Measurements from ENCODE around the gene FKBP6. TPM values are rescaled to one million over a fixed set of nuclear protein-coding genes. Genes with fewer than 3 reads are reported as not detected.
"Not testable (repeated sequence)": the region's sequence is repeated elsewhere in the genome, so short reads cannot be mapped to it uniquely, and the experiment has no call there.

The FKBP6 gene
- total RNA-seq, 1 experiment from 2014 or later, result 0.11 TPM

DNA sequence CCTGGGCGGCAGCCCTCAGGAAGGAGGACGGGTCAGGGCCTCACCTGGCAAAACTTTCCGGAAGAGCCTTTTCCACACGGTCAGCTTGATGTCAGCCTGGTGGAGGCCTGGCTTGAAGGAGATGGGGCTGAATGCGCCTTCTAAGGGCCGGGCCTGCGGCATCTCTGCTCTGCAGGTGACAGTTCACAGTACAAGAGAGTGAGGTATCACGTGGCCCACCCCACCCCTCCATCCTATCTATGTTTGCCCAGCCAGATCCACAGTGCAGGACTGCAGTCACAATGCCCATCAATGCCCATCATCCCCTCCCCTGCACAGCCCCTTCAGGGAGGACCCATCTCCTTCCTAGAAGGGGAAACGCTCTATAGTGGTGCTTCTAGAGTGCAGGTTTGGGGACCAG, 11.4 kb upstream of the FKBP6 start:
- Mint-ChIP-seq H3K27ac (no peak overlapping the region), H3K4me3 (no peak overlapping the region), H3K36me3 (no peaks in the 10 kb centered on the region), H3K27me3 (ENCODE audit: low read depth) (peaks cover under 1% of the 10 kb centered on the region; the same call in 1 of the 2 replicates), H3K9me3 (no peaks in the 10 kb centered on the region), H3K4me1 (peaks cover under 1% of the 10 kb centered on the region)
- no peak for TF ChIP-seq CREB1 (CRISPR knock-in tag; IDR thresholded peaks at IDR 0.05)
- ChIA-PET CTCF (no interaction called here), POLR2A (no interaction called here)
- ATAC-seq (no peak), DNase-seq (ENCODE audit: low spot score) (peak; percentile 9)

DNA sequence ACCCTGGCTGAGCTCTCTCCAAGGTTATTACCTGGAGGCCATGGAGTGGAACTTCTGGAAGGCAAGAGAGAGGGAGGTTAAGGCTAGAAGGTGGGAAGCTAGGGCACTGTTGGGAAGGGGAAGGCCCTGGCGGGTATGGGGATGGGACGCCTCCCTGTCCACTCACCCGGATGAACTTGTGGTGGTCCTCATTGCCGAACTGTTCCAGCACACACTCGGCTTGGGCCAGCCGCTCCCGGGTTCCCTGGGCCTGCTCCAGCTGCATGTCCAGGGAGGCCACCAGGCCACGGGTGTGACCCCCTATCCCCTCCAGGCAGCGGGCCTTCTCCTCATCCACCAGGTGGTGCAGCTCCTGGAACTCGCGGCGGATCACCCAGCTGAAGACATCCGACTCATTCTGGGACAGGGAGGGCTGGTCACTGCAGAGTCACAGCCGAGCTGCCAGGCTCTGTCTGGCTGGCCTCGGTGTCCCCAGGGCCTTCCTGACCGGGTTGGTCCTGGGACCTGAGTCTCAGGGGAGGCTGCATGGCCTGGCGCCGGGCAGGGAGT, 9.2 kb upstream of the FKBP6 start:
- H3K4me3 Mint-ChIP-seq; H3K27ac Mint-ChIP-seq; H3K9me3 Mint-ChIP-seq; H3K36me3 Mint-ChIP-seq; DNase-seq (ENCODE audit: low spot score); H3K27me3 Mint-ChIP-seq (ENCODE audit: low read depth); H3K4me1 Mint-ChIP-seq; POLR2A ChIA-PET: not testable (repeated sequence)
- peak; percentile 78 for ATAC-seq
- CTCF ChIA-PET, result interaction anchor here (0.7 to 1.6 kb wide), 5 partner anchors 105 to 154 kb away, joined by 3 to 4 read pairs (median 3); no protein-coding TSS in a partner anchor

GRCh38 chr7:73319541-73319940, 8.4 kb upstream of the FKBP6 start:
- DNase-seq (ENCODE audit: low spot score); H3K27me3 Mint-ChIP-seq (ENCODE audit: low read depth); ATAC-seq; H3K4me1 Mint-ChIP-seq; H3K36me3 Mint-ChIP-seq; H3K9me3 Mint-ChIP-seq; H3K4me3 Mint-ChIP-seq; H3K27ac Mint-ChIP-seq; POLR2A ChIA-PET: not testable (repeated sequence)
- CTCF ChIA-PET, result interaction anchor here (0.7 to 1.6 kb wide), 4 partner anchors 78 to 132 kb away, joined by 3 to 4 read pairs (median 4); no protein-coding TSS in a partner anchor

- CTCF ChIA-PET, result interaction anchor here (0.6 to 0.7 kb wide), 2 partner anchors 78 to 131 kb away, joined by 3 read pairs; no protein-coding TSS in a partner anchor
- POLR2A ChIA-PET; DNase-seq (ENCODE audit: low spot score); H3K9me3 Mint-ChIP-seq; H3K4me1 Mint-ChIP-seq; H3K27me3 Mint-ChIP-seq (ENCODE audit: low read depth); H3K4me3 Mint-ChIP-seq; H3K36me3 Mint-ChIP-seq; H3K27ac Mint-ChIP-seq: not testable (repeated sequence)
- peak; percentile 4; the same call in 1 of the 2 replicates for ATAC-seq
Observed at GRCh38 chr7:73320009-73320408, 8.0 kb upstream of the FKBP6 start.

DNA sequence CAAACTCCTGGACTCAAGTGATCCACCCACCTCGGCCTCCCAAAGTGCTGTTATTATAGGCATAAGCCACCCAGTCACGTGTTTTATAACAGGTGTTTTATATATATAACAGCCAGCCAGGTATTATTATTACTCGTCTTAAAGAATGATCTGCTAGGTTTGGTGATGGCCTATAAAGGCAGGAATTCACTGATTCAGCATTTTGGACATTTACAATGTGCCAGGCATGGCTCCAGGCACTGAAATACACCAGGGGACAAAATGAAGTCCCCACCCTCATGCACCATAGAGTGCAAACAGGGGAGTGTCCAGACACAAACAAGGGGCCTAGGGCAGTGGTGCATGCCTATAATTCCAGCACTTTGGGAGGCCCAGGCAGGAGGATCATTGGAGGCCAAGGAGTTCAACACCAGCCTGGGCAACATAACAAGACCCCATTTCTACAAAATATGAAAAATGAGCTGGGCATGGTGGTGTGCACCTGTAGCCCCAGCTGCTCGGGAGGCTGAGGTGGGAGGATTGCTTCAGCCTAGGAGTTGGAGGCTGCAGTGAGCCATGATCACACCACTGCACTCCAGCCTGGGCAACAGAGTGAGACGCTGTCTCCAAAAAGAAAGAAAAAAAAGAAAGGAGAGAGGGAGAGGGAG, 4.4 kb upstream of the FKBP6 start:
- CTCF ChIA-PET, result interaction anchor here (0.6 to 1.8 kb wide), 28 partner anchors 10 to 306 kb away, joined by 3 to 26 read pairs (median 6); partner anchors contain the start of gene NSUN5
- not testable (repeated sequence) for DNase-seq (ENCODE audit: low spot score); H3K4me1 Mint-ChIP-seq; H3K27me3 Mint-ChIP-seq (ENCODE audit: low read depth); ATAC-seq; H3K27ac Mint-ChIP-seq; H3K4me3 Mint-ChIP-seq; H3K36me3 Mint-ChIP-seq; H3K9me3 Mint-ChIP-seq
- POLR2A ChIA-PET, result interaction anchor here (0.9 to 1.0 kb wide), 2 partner anchors 27 to 199 kb away, joined by 3 read pairs; partner anchors contain the start of gene BAZ1B
- 0 out of 2 replicates have a peak, but pooled peaks have one; percentile 85 for TF ChIP-seq ZNF512 (CRISPR knock-in tag; IDR thresholded peaks at IDR 0.05; ENCODE audit: borderline replicate concordance)
- TF ChIP-seq ZNF121 (CRISPR knock-in tag; IDR thresholded peaks at IDR 0.05), result peak; percentile 90

GRCh38 chr7:73324081-73324845, 3.7 kb upstream of the FKBP6 start:
- peak overlapping the region; percentile 38; the same call in 1 of the 2 replicates for H3K4me3 Mint-ChIP-seq

More at GRCh38 chr7:73324081-73324845, 3.7 kb upstream of the FKBP6 start:
- not testable (repeated sequence) for H3K4me1 Mint-ChIP-seq; H3K36me3 Mint-ChIP-seq; H3K27ac Mint-ChIP-seq; H3K27me3 Mint-ChIP-seq (ENCODE audit: low read depth); H3K9me3 Mint-ChIP-seq
- DNase-seq (ENCODE audit: low spot score), result peak; percentile 75
- ATAC-seq, result peak; percentile 90
- POLR2A ChIA-PET, result interaction anchor here (0.5 to 1.3 kb wide), 4 partner anchors 18 to 969 kb away, joined by 3 read pairs; partner anchors contain the start of gene BAZ1B
- CTCF ChIA-PET, result interaction anchor here (0.6 to 1.8 kb wide), 28 partner anchors 9 to 305 kb away, joined by 3 to 26 read pairs (median 6); partner anchors contain the start of gene NSUN5
- 0 out of 2 replicates have a peak, but pooled peaks have one; percentile 38 for TF ChIP-seq TP53 (CRISPR knock-in tag; IDR thresholded peaks at IDR 0.05)
- peak; percentile 89 for TF ChIP-seq USF2 (CRISPR knock-in tag; IDR thresholded peaks at IDR 0.05)
- peak; percentile 54; the same call in 1 of the 2 replicates for TF ChIP-seq FOXP1 (CRISPR knock-in tag; IDR thresholded peaks at IDR 0.05; ENCODE audit: borderline replicate concordance)
- TF ChIP-seq, protein P1, sequence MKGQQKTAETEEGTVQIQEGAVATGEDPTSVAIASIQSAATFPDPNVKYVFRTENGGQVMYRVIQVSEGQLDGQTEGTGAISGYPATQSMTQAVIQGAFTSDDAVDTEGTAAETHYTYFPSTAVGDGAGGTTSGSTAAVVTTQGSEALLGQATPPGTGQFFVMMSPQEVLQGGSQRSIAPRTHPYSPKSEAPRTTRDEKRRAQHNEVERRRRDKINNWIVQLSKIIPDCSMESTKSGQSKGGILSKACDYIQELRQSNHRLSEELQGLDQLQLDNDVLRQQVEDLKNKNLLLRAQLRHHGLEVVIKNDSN (CRISPR knock-in tag; IDR thresholded peaks at IDR 0.05), result peak; percentile 86
- TF ChIP-seq ZNF121 (CRISPR knock-in tag; IDR thresholded peaks at IDR 0.05), result peak; percentile 97
- TF ChIP-seq MAX (CRISPR knock-in tag; IDR thresholded peaks at IDR 0.05), result peak; percentile 66
- 0 out of 2 replicates have a peak, but pooled peaks have one; percentile 26 for TF ChIP-seq SP1 (CRISPR knock-in tag; conservative IDR thresholded peaks at IDR 0.05)

All from WTC11 (cell line).